Pons (tissue), 1 donor: ENCODE results near the gene SYT15.
"Not testable (repeated sequence)": the region's sequence is repeated elsewhere in the genome, so short reads cannot be mapped to it uniquely, and the experiment has no call there.

Experiments used
- DNase-seq: peaks from one replicate; pipeline ENCODE4 v3.0.0-alpha.2; 2016; ENCODE audit warnings: low spot score

The SYT15 gene

GRCh38 chr10:46589589-46589988 lies 10.7 kb downstream of the SYT15 start:
- DNase-seq: not testable (repeated sequence)

- DNase-seq: not testable (repeated sequence)
Measured at GRCh38 chr10:46591053-46591452, 12.1 kb downstream of the SYT15 start.

- DNase-seq: not testable (repeated sequence)
Measured at GRCh38 chr10:46593307-46593706, 14.4 kb downstream of the SYT15 start.

GRCh38 chr10:46594453-46595063 lies 15.6 kb downstream of the SYT15 start:
- DNase-seq: not testable (repeated sequence)

GRCh38 chr10:46596570-46596969 lies 17.6 kb downstream of the SYT15 start:
- not testable (repeated sequence) for DNase-seq

GRCh38 chr10:46597616-46598246 lies 18.8 kb downstream of the SYT15 start:
- DNase-seq: not testable (repeated sequence)

GRCh38 chr10:46600516-46600915 lies 21.6 kb downstream of the SYT15 start:
- DNase-seq: not testable (repeated sequence)

GRCh38 chr10:46615540-46615939 lies 36.6 kb downstream of the SYT15 start:
- not testable (repeated sequence) for DNase-seq

- not testable (repeated sequence) for DNase-seq
Measured at GRCh38 chr10:46616227-46616626, 37.3 kb downstream of the SYT15 start.

GRCh38 chr10:46617134-46617533 lies 38.2 kb downstream of the SYT15 start:
- not testable (repeated sequence) for DNase-seq

- not testable (repeated sequence) for DNase-seq
Measured at GRCh38 chr10:46617913-46618312, 39.0 kb downstream of the SYT15 start.

- not testable (repeated sequence) for DNase-seq
Measured at GRCh38 chr10:46623899-46624654, 45.1 kb downstream of the SYT15 start.

GRCh38 chr10:46629805-46630204 lies 50.9 kb downstream of the SYT15 start:
- DNase-seq: not testable (repeated sequence)

- DNase-seq: not testable (repeated sequence)
Measured at GRCh38 chr10:46630816-46631215, 51.9 kb downstream of the SYT15 start.

- not testable (repeated sequence) for DNase-seq
Measured at GRCh38 chr10:46631683-46632082, 52.8 kb downstream of the SYT15 start.

- not testable (repeated sequence) for DNase-seq
Measured at GRCh38 chr10:46634698-46635097, 55.8 kb downstream of the SYT15 start.

GRCh38 chr10:46635364-46635959 lies 56.5 kb downstream of the SYT15 start:
- not testable (repeated sequence) for DNase-seq

GRCh38 chr10:46640005-46640404 lies 61.1 kb downstream of the SYT15 start:
- DNase-seq: not testable (repeated sequence)
